H1 (cell line): Measurements from ENCODE around the gene METTL14. TPM values are rescaled to one million over a fixed set of nuclear protein-coding genes. Genes with fewer than 3 reads are reported as not detected.

ENCODE experiments used
- ATF3 ChIP-seq: IDR thresholded peaks from 2 replicates; pipeline ENCODE4 v1.6.1; 2011; ENCODE audit warnings: low read depth, mild to moderate bottlenecking, low read length; ENCODE audit not compliant: insufficient read depth
- BRCA1 ChIP-seq: IDR thresholded peaks from 2 replicates; pipeline ENCODE4 v1.6.1; 2012; ENCODE audit warnings: low read depth, low read length, improper control_type of control experiment
- CBX8 ChIP-seq: fragments of 300-800, 300-1000 bp; sonication (generic); IDR thresholded peaks from 2 replicates; pipeline ENCODE4 v1.7.1; 2016; ENCODE audit warnings: low read depth, low read length, borderline replicate concordance
- CHD7 ChIP-seq: fragments of 300-600 bp; sonication (generic); IDR thresholded peaks from 2 replicates; pipeline ENCODE4 v1.7.1; 2012; ENCODE audit warnings: low read length, moderate library complexity, mild to moderate bottlenecking, inconsistent platforms; ENCODE audit not compliant: insufficient replicate concordance
- CTBP2 ChIP-seq: IDR thresholded peaks from 2 replicates; pipeline ENCODE4 v1.7.0; 2011; ENCODE audit warnings: borderline replicate concordance, mild to moderate bottlenecking, moderate library complexity, mixed read lengths, low read length; ENCODE audit not compliant: insufficient read depth, insufficient read length
- CTCF ChIP-seq, 3 experiments: IDR thresholded peaks; 1 replicate in 2 of 3; 2 replicates in 1 of 3; pipeline versions ENCODE4 v1.5.1 to v1.6.1; 2011; ENCODE audit warnings: low read length in 3 of 3, mild to moderate bottlenecking in 3 of 3, inconsistent platforms in 2 of 3, low read depth in 1 of 3, moderate library complexity in 1 of 3; ENCODE audit not compliant: insufficient read depth in 1 of 3; ENCODE audit errors: control extremely low read depth in 1 of 3
- HDAC6 ChIP-seq: IDR thresholded peaks from one replicate; pipeline ENCODE4 v1.7.1; 2012; ENCODE audit warnings: low read depth, mild to moderate bottlenecking, inconsistent platforms, low read length, moderate library complexity
- SIX5 ChIP-seq: IDR thresholded peaks from 2 replicates; pipeline ENCODE4 v1.6.1; 2011; ENCODE audit warnings: mild to moderate bottlenecking, low read depth, low read length
- polyA plus RNA-seq, 7 experiments: library from polyadenylated mRNA; depleted of rRNA in 3 of 7; stranded (reverse) in 5 of 7; unstranded in 2 of 7; fragments of >200 nt in 5 of 7; fragments of 200-250 nt in 2 of 7; gene quantifications; 1 replicate in 5 of 7; 2 replicates in 1 of 7; 4 replicates in 1 of 7; pipeline versions ENCODE4 v1.2.1 to v1.2.3, GENCODE V29; 2011 to 2013; ENCODE audit warnings: missing spikeins in 2 of 7, mixed read lengths in 2 of 7
- total RNA-seq: library from RNA; stranded (reverse); fragmentation: NEBNext Ultra II Directional; extraction: Animal tissue kit (Norgen Biotek cat#: 25700); gene quantifications from 2 replicates; pipeline ENCODE4 v1.2.1, GENCODE V29; 2021

Gene METTL14
- total and polyA plus RNA-seq, 2 of the 8 experiments (the other 6 are each of a cell fraction or from before 2014, with no cell fraction given) = 8.8 to 57.3 TPM

GRCh38 chr4:118716304-118716703 lies 31.1 kb downstream of the METTL14 start (continued):
- TF ChIP-seq CHD7 (no peak), CBX8 (no peak), CTBP2 (no peak), CTCF (IDR thresholded peaks at IDR 0.05; ENCODE audit: control extremely low read depth in 1 of 3, insufficient read depth in 1 of 3, low read depth in 1 of 3, low read length in 3 of 3) (no peak), ATF3 (no peak), BRCA1 (no peak), HDAC6 (no peak), SIX5 (no peak)
